Dedifferentiated amniotic fluid mesenchymal stem cell (primary cell): ENCODE measurements around the gene MAGEA9B.
"Not testable (repeated sequence)": the region's sequence is repeated elsewhere in the genome, so short reads cannot be mapped to it uniquely, and the experiment has no call there.

Experiments
- DNase-seq: peaks from one replicate; pipeline ENCODE4 v3.0.0-alpha.2; 2016; ENCODE audit errors: extremely low spot score

The MAGEA9B gene

GRCh38 chrX:149534926-149535602 is 52.2 kb downstream of the MAGEA9B start:
- not testable (repeated sequence) for DNase-seq

GRCh38 chrX:149533999-149534398 is 53.3 kb downstream of the MAGEA9B start:
- DNase-seq: not testable (repeated sequence)

- not testable (repeated sequence) for DNase-seq
Measured at GRCh38 chrX:149532868-149533267, 54.4 kb downstream of the MAGEA9B start.
